ENCODE data around the gene CEBPZ. TPM values are rescaled to one million over a fixed set of nuclear protein-coding genes. Genes with fewer than 3 reads are reported as not detected.

CEBPZ gene
- total RNA-seq = 10 to 100 TPM; 69.2 to 78.6 TPM

GRCh38 chr2:37231241-37232130, at the start of gene CEBPZ, which contains the start of gene NDUFAF7:
Gene CEBPZ, minus strand, starts transcription at chr2:37231596. Its CDS starts 29 bp downstream, at chr2:37231567.
Gene NDUFAF7, plus strand, starts transcription at chr2:37231658. Its CDS starts 48 bp downstream, at chr2:37231706.
- H3K36me3 Mint-ChIP-seq (ENCODE audit: low read depth) = peaks cover 35% of the 10 kb centered on the region
- ChIA-PET CTCF (interaction anchor here (1.0 to 1.6 kb wide), 3 partner anchors 35 to 75 kb away, joined by 3 to 8 read pairs (median 3); partner anchors contain the start of gene EIF2AK2), POLR2A (interaction anchor here (0.6 to 2.2 kb wide), 13 partner anchors 9 to 145 kb away, joined by 3 to 9 read pairs (median 4); partner anchors contain the start of gene EIF2AK2)
- H3K27me3 Mint-ChIP-seq = no peaks in the 10 kb centered on the region
- H3K4me3 Mint-ChIP-seq = no peak within 1 kb of the TSS
- H3K4me1 Mint-ChIP-seq (ENCODE audit: low read depth) = peaks cover 31% of the 10 kb centered on the region
- peak; percentile 95 for ATAC-seq
- H3K9me3 Mint-ChIP-seq = no peaks in the 10 kb centered on the region
- no peak for TF ChIP-seq CTCF (IDR thresholded peaks at IDR 0.05)
- peak; percentile 95 for DNase-seq
- H3K27ac Mint-ChIP-seq = no peak within 1 kb of the TSS
- intact Hi-C loops (cut with micrococcal nuclease) = loop anchor here (5.0 kb wide), 1 partner anchor 34 kb away; the partner anchor contains the start of gene CEBPZOS

GRCh38 chr2:37276291-37276690, 44.9 kb upstream of the CEBPZ start:
- CTCF ChIA-PET = interaction anchor here (1.1 kb wide), 1 partner anchor 12 kb away, joined by 3 read pairs; no protein-coding TSS in a partner anchor
- H3K36me3 Mint-ChIP-seq (ENCODE audit: low read depth) = peaks cover 10% of the 10 kb centered on the region

GRCh38 chr2:37274359-37274965, 43.1 kb upstream of the CEBPZ start:
- H3K9me3 Mint-ChIP-seq = no peaks in the 10 kb centered on the region
- no peak overlapping the region for H3K27ac Mint-ChIP-seq
- no peak for TF ChIP-seq CTCF (IDR thresholded peaks at IDR 0.05)
- CTCF ChIA-PET = interaction anchor here (1.1 kb wide), 1 partner anchor 122 kb away, joined by 3 read pairs; no protein-coding TSS in a partner anchor
- no peak for ATAC-seq
- no peaks in the 10 kb centered on the region for H3K27me3 Mint-ChIP-seq
- intact Hi-C loops (cut with micrococcal nuclease) = no loop called here
- H3K4me1 Mint-ChIP-seq (ENCODE audit: low read depth) = peaks cover 5% of the 10 kb centered on the region
- no peak overlapping the region for H3K4me3 Mint-ChIP-seq
- POLR2A ChIA-PET = interaction anchor here (1.3 kb wide), 1 partner anchor 56 kb away, joined by 3 read pairs; no protein-coding TSS in a partner anchor
- peaks cover 12% of the 10 kb centered on the region for H3K36me3 Mint-ChIP-seq (ENCODE audit: low read depth)
- no peak for DNase-seq

More at GRCh38 chr2:37276291-37276690, 44.9 kb upstream of the CEBPZ start:
- no peaks in the 10 kb centered on the region for H3K9me3 Mint-ChIP-seq
- no peaks in the 10 kb centered on the region for H3K27me3 Mint-ChIP-seq
- H3K4me3 Mint-ChIP-seq = no peak overlapping the region
- H3K27ac Mint-ChIP-seq = no peak overlapping the region
- intact Hi-C loops (cut with micrococcal nuclease) = no loop called here
- DNase-seq = no peak
- H3K4me1 Mint-ChIP-seq (ENCODE audit: low read depth) = peaks cover 5% of the 10 kb centered on the region
- POLR2A ChIA-PET = no interaction called here
- TF ChIP-seq CTCF (IDR thresholded peaks at IDR 0.05) = no peak
- no peak for ATAC-seq

GRCh38 chr2:37271376-37272067, 40.1 kb upstream of the CEBPZ start:
- DNase-seq (no peak), ATAC-seq (no peak)
- H3K27ac Mint-ChIP-seq = no peak overlapping the region
- H3K27me3 Mint-ChIP-seq = no peaks in the 10 kb centered on the region
- POLR2A ChIA-PET = interaction anchor here (0.5 to 0.9 kb wide), 2 partner anchors 33 to 114 kb away, joined by 3 to 4 read pairs; no protein-coding TSS in a partner anchor
- peaks cover 23% of the 10 kb centered on the region for H3K36me3 Mint-ChIP-seq (ENCODE audit: low read depth)
- H3K4me3 Mint-ChIP-seq = no peak overlapping the region
- intact Hi-C loops (cut with micrococcal nuclease) = no loop called here
- peaks cover 3% of the 10 kb centered on the region for H3K4me1 Mint-ChIP-seq (ENCODE audit: low read depth)
- CTCF ChIA-PET = interaction anchor here (0.8 kb wide), 1 partner anchor 144 kb away, joined by 3 read pairs; no protein-coding TSS in a partner anchor
- H3K9me3 Mint-ChIP-seq = no peaks in the 10 kb centered on the region
- TF ChIP-seq CTCF (IDR thresholded peaks at IDR 0.05) = no peak

All from activated CD8-positive, alpha-beta T cell treated with anti-CD3 and anti-CD28 coated beads for 36 hours (primary cell).